NCI-H2029 (cell line): ENCODE measurements around the gene CACNA1B.
"Not testable (repeated sequence)": the region's sequence is repeated elsewhere in the genome, so short reads cannot be mapped to it uniquely, and the experiment has no call there.

Experiments
- DNase-seq: peaks from one replicate; lab custom pipeline; 2025; lab: John Stamatoyannopoulos, UW

Gene CACNA1B

GRCh38 chr9:138117101-138117750 is 239.6 kb downstream of the CACNA1B start:
- DNase-seq = no peak

- DNase-seq = no peak
These were observed 240.3 kb downstream of the CACNA1B start for GRCh38 chr9:138117836-138118235.

- DNase-seq = no peak
These were observed 241.1 kb downstream of the CACNA1B start for GRCh38 chr9:138118601-138119071.

- no peak for DNase-seq
These were observed 241.8 kb downstream of the CACNA1B start for GRCh38 chr9:138119202-138120027.

GRCh38 chr9:138120072-138120471 is 242.5 kb downstream of the CACNA1B start:
- no peak for DNase-seq

- DNase-seq = no peak
These were observed 243.2 kb downstream of the CACNA1B start for GRCh38 chr9:138120511-138121437.

- DNase-seq = no peak
These were observed 244.0 kb downstream of the CACNA1B start for GRCh38 chr9:138121438-138122050.

GRCh38 chr9:138122201-138122600 is 244.6 kb downstream of the CACNA1B start:
- DNase-seq = no peak

GRCh38 chr9:138122676-138123075 is 245.1 kb downstream of the CACNA1B start:
- DNase-seq = no peak

- DNase-seq = no peak
These were observed 245.5 kb downstream of the CACNA1B start for GRCh38 chr9:138123086-138123485.

GRCh38 chr9:138126090-138126857 is 248.7 kb downstream of the CACNA1B start:
- DNase-seq = not testable (repeated sequence)

GRCh38 chr9:138126858-138127584 is 249.4 kb downstream of the CACNA1B start:
- not testable (repeated sequence) for DNase-seq

- not testable (repeated sequence) for DNase-seq
These were observed 250.4 kb downstream of the CACNA1B start for GRCh38 chr9:138128027-138128426.

GRCh38 chr9:138129318-138129717 is 251.7 kb downstream of the CACNA1B start:
- not testable (repeated sequence) for DNase-seq

GRCh38 chr9:138132946-138133705 is 255.5 kb downstream of the CACNA1B start:
- DNase-seq = not testable (repeated sequence)

GRCh38 chr9:138134581-138134980 is 257.0 kb downstream of the CACNA1B start:
- DNase-seq = not testable (repeated sequence)

GRCh38 chr9:138139096-138139495 is 261.5 kb downstream of the CACNA1B start:
- DNase-seq = not testable (repeated sequence)

- DNase-seq = not testable (repeated sequence)
These were observed 263.4 kb downstream of the CACNA1B start for GRCh38 chr9:138140980-138141379.

- not testable (repeated sequence) for DNase-seq
These were observed 265.1 kb downstream of the CACNA1B start for GRCh38 chr9:138142528-138143244.
